PC-3 (cell line): ENCODE data around the gene FCAMR.

Experiments
- CTCF ChIP-seq: fragments of 300-600 bp; sonication (generic); conservative IDR thresholded peaks from 2 replicates; pipeline ENCODE4 v1.5.1; 2017; ENCODE audit warnings: antibody characterized with exemption, low read depth, mild to moderate bottlenecking, low read length
- EZH2 ChIP-seq: fragments of 300-600 bp; sonication (generic); IDR thresholded peaks from one replicate; pipeline ENCODE4 v1.6.1; 2017; ENCODE audit warnings: antibody characterized with exemption, mild to moderate bottlenecking, low read length; ENCODE audit not compliant: unreplicated experiment
- EZH2phosphoT487 ChIP-seq: fragments of 300-600 bp; sonication (generic); IDR thresholded peaks from 2 replicates; pipeline ENCODE4 v1.6.1; 2018; ENCODE audit warnings: mild to moderate bottlenecking, antibody characterized with exemption, low read length, borderline replicate concordance

GRCh38 chr1:206962272-206962671 lies 8.0 kb downstream of the FCAMR start:
- TF ChIP-seq EZH2 = no peak
- TF ChIP-seq CTCF = no peak
- no peak for TF ChIP-seq EZH2phosphoT487
